HepG2 (cell line): ENCODE measurements around the gene RBM12. TPM values are rescaled to one million over a fixed set of nuclear protein-coding genes. Genes with fewer than 3 reads are reported as not detected.

ENCODE experiments used
- AHR ChIP-seq: IDR thresholded peaks from 2 replicates; pipeline ENCODE4 v1.6.1; 2018; ENCODE audit warnings: missing genetic modification reagents, missing compliant biosample characterization
- DDIT3 ChIP-seq: sonication (generic); formaldehyde crosslinking; IDR thresholded peaks from 2 replicates; pipeline ENCODE4 v1.4.0; 2020; ENCODE audit warnings: mild to moderate bottlenecking, missing genetic modification reagents
- FOXP1 ChIP-seq, 2 experiments: fragments of 450-650 bp in 1 of 2; IDR thresholded peaks; 2 replicates each; pipeline ENCODE4 v1.6.1; 2017 to 2018; ENCODE audit warnings: antibody characterized with exemption in 1 of 2
- FUBP1 ChIP-seq: sonication (generic); formaldehyde crosslinking; IDR thresholded peaks from 2 replicates; pipeline ENCODE4 v1.5.1; 2020; ENCODE audit warnings: missing genetic modification reagents, mild to moderate bottlenecking, borderline replicate concordance
- JUNB ChIP-seq: sonication (generic); formaldehyde crosslinking; IDR thresholded peaks from 2 replicates; pipeline ENCODE4 v1.8.0; 2022; ENCODE audit warnings: missing genetic modification reagents, mild to moderate bottlenecking, borderline replicate concordance
- KLF11 ChIP-seq: IDR thresholded peaks from 2 replicates; pipeline ENCODE4 v1.6.1; 2016; ENCODE audit warnings: missing compliant biosample characterization
- KLF9 ChIP-seq: IDR thresholded peaks from 2 replicates; pipeline ENCODE4 v1.6.1; 2016; ENCODE audit warnings: low read depth
- NPAS2 ChIP-seq: sonication (generic); formaldehyde crosslinking; IDR thresholded peaks from 2 replicates; pipeline ENCODE4 v1.8.0; 2022; ENCODE audit warnings: mild to moderate bottlenecking, missing genetic modification reagents, borderline replicate concordance
- PRDM10 ChIP-seq: sonication (generic); formaldehyde crosslinking; IDR thresholded peaks from 2 replicates; pipeline ENCODE4 v1.4.0; 2020; ENCODE audit warnings: low read depth, missing genetic modification reagents
- SOX5 ChIP-seq: IDR thresholded peaks from 2 replicates; pipeline ENCODE4 v1.6.1; 2016; ENCODE audit warnings: borderline replicate concordance
- SP1 ChIP-seq, 2 experiments: fragments of 450-650 bp in 1 of 2; sonication (generic) in 1 of 2; formaldehyde crosslinking in 1 of 2; IDR thresholded peaks; 2 replicates each; pipeline versions ENCODE4 v1.4.0 to v1.6.1; 2016 to 2020; ENCODE audit warnings: missing genetic modification reagents in 1 of 2
- THRA ChIP-seq: sonication (generic); formaldehyde crosslinking; IDR thresholded peaks from 2 replicates; pipeline ENCODE4 v1.4.0; 2020; ENCODE audit warnings: missing genetic modification reagents, borderline replicate concordance
- ZFYVE20 ChIP-seq: sonication (generic); formaldehyde crosslinking; IDR thresholded peaks from 2 replicates; pipeline ENCODE4 v1.8.0; 2023; ENCODE audit warnings: low read depth, mild to moderate bottlenecking, moderate library complexity, missing genetic modification reagents, borderline replicate concordance
- ZNF264 ChIP-seq: sonication (generic); formaldehyde crosslinking; IDR thresholded peaks from 2 replicates; pipeline ENCODE4 v1.4.0; 2020; ENCODE audit warnings: missing genetic modification reagents
- ZNF564 ChIP-seq: sonication (generic); formaldehyde crosslinking; IDR thresholded peaks from 2 replicates; pipeline ENCODE4 v1.8.1; 2023; ENCODE audit warnings: mild to moderate bottlenecking, missing genetic modification reagents
- ZNF724P ChIP-seq: sonication (generic); formaldehyde crosslinking; IDR thresholded peaks from 2 replicates; pipeline ENCODE4 v1.8.0; 2022; ENCODE audit warnings: missing genetic modification reagents, borderline replicate concordance
- polyA plus RNA-seq, 8 experiments: library from polyadenylated mRNA; depleted of rRNA in 3 of 8; stranded (reverse) in 7 of 8; unstranded in 1 of 8; fragments of >200 nt; fragmentation: Illumina TruSeq in 4 of 8; extraction: Trizol in 4 of 8; gene quantifications; 2 replicates each; pipeline versions ENCODE4 v1.2.1 to v1.2.3, GENCODE V29; 2011 to 2016; ENCODE audit warnings: low read depth in 4 of 8, missing spikeins in 1 of 8, mixed read lengths in 1 of 8; ENCODE audit not compliant: insufficient read depth in 1 of 8
- total RNA-seq, 5 experiments: library from RNA; depleted of rRNA; stranded (reverse); fragments of >200 nt; fragmentation: Illumina TruSeq; extraction: Trizol; gene quantifications; 2 replicates each; pipeline ENCODE4 v1.2.3, GENCODE V29; 2016; ENCODE audit warnings: low read depth in 1 of 5

The RBM12 gene
- total and polyA plus RNA-seq, 2 of the 13 experiments (the other 11 are each of a cell fraction or from before 2014, with no cell fraction given) = 97.9 to 104 TPM

GRCh38 chr20:35698298-35699126, 33.8 kb upstream of the RBM12 start (continued):
- no peak for TF ChIP-seq KLF11
- TF ChIP-seq ZNF724P (CRISPR knock-in tag) = 0 out of 2 replicates have a peak, but pooled peaks have one; percentile 17
- no peak for TF ChIP-seq THRA (CRISPR knock-in tag)
- TF ChIP-seq FUBP1 (CRISPR knock-in tag) = peak; percentile 19; the same call in 1 of the 2 replicates
- no peak for TF ChIP-seq ZNF264
- TF ChIP-seq ZNF564 (CRISPR knock-in tag) = no peak
- no peak for TF ChIP-seq AHR
- TF ChIP-seq SOX5 (CRISPR knock-in tag) = no peak; the same call in 1 of the 2 replicates
- no peak for TF ChIP-seq SP1 (IDR thresholded peaks at IDR 0.05)
- TF ChIP-seq SP1 (CRISPR knock-in tag; IDR thresholded peaks at IDR 0.05) = no peak
- 0 out of 2 replicates have a peak, but pooled peaks have one; percentile 65 for TF ChIP-seq NPAS2 (CRISPR knock-in tag)
- no peak for TF ChIP-seq KLF9
- no peak for TF ChIP-seq DDIT3 (CRISPR knock-in tag)
- no peak for TF ChIP-seq ZFYVE20 (CRISPR knock-in tag)
- no peak for TF ChIP-seq PRDM10 (CRISPR knock-in tag)
- no peak for TF ChIP-seq FOXP1 (IDR thresholded peaks at IDR 0.05)
- TF ChIP-seq FOXP1 (CRISPR knock-in tag; IDR thresholded peaks at IDR 0.05) = no peak
- TF ChIP-seq JUNB = no peak
